ENCODE data around the gene FAM25C.
"Not testable (repeated sequence)": the region's sequence is repeated elsewhere in the genome, so short reads cannot be mapped to it uniquely, and the experiment has no call there.

The FAM25C gene

DNA sequence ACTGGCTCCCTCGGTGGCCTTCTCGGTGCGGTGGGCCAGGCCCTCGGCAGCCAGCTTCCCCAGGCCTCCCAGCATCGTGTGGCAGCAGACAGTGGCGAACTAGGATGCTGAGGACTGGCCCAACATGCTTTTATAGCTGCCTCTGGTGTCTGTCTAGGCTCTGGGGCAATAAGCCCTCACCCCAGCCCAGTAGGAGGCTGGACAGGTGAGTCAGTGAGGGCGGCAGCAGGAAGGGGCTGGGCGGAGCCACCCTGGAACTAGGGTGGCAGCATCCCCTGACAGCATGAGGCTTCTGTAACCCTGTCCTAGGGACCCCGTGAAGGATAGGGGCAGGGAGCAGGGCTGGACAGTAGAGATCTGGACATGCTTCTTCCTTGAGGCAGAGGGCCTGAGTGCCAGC, at the start of gene FAM25C:
Gene FAM25C (minus strand): TSS at position 101 of the 400 bp plus-strand sequence. CDS start 26 bp downstream, at position 75.
- DNase-seq (ENCODE audit: low read depth in 2 of 2): not testable (repeated sequence)

DNA sequence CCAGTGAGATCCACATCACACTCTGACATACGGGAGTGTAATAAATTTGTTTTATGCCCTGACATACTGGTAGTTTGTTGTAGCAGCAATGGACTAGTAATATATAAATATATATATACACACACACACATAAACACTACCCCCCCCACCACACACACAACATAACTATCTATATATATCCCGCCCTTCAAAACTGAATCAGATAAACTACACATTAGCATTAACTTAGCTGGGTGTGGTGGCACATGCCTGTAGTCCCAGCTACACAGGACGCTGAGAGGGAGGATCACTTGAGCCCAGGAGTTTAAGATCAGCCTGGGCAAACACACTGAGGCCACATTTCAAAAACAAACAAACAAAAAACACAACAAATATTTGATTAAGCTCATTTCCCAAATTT, 45.0 kb upstream of the FAM25C start:
- not testable (repeated sequence) for DNase-seq (ENCODE audit: low read depth in 2 of 2)

- not testable (repeated sequence) for DNase-seq (ENCODE audit: low read depth in 2 of 2)
Observed at GRCh38 chr10:48031390-48031789, 31.8 kb upstream of the FAM25C start.

DNA sequence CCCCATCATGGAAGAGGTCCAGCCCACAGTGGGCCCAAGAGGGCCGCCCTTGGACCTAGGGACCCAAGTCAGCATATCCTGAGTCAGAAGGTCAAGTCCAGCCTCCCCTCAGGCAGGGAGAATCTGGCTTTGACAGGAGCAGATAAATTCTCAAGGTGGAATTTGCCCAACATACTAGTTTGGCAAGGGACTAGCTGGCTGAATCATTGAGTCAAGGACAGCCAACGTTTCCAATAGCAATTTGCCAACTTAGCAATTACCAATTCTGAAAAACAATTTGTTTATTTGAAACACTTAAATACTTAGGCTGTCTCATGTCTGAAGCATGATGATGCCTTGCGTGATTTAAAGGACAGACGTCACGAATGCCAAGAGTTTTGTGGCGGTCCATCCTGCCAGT, 2.7 kb upstream of the FAM25C start:
- not testable (repeated sequence) for DNase-seq (ENCODE audit: low read depth in 2 of 2)

- DNase-seq (ENCODE audit: low read depth in 2 of 2): not testable (repeated sequence)
Observed at GRCh38 chr10:47994045-47994444, 5.5 kb downstream of the FAM25C start.

GRCh38 chr10:47992560-47992959, 7.0 kb downstream of the FAM25C start:
- not testable (repeated sequence) for DNase-seq (ENCODE audit: low read depth in 2 of 2)

- not testable (repeated sequence) for DNase-seq (ENCODE audit: low read depth in 2 of 2)
Observed at GRCh38 chr10:47991706-47992105, 7.9 kb downstream of the FAM25C start.

GRCh38 chr10:47990097-47990496, 9.5 kb downstream of the FAM25C start:
- not testable (repeated sequence) for DNase-seq (ENCODE audit: low read depth in 2 of 2)

- not testable (repeated sequence) for DNase-seq (ENCODE audit: low read depth in 2 of 2)
Observed at GRCh38 chr10:47989542-47989950, 10.0 kb downstream of the FAM25C start.

- not testable (repeated sequence) for DNase-seq (ENCODE audit: low read depth in 2 of 2)
Observed at GRCh38 chr10:47988718-47989541, 10.7 kb downstream of the FAM25C start.

DNA sequence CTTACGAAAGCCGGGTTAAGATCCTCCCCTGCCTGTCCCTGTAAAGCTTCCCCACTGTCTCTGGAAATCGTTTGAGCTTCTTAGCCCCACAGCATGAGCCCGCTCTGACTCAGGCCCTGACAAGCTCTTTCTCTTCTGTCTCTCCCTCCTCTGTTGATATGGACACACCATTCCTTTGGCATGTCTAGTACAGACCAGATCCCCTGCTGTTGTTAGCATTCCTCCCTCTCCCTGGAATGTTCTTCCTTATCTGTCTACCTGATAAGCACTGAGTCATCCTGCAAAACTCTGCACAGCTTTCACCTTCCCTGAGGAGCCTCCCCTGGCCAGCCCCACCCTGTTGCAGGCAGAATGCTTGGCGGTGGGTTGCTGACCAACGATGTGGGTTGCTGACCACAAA, 11.6 kb downstream of the FAM25C start:
- DNase-seq (ENCODE audit: low read depth in 2 of 2): not testable (repeated sequence)

- DNase-seq (ENCODE audit: low read depth in 2 of 2): not testable (repeated sequence)
Observed at GRCh38 chr10:47986413-47987230, 13.0 kb downstream of the FAM25C start.

DNA sequence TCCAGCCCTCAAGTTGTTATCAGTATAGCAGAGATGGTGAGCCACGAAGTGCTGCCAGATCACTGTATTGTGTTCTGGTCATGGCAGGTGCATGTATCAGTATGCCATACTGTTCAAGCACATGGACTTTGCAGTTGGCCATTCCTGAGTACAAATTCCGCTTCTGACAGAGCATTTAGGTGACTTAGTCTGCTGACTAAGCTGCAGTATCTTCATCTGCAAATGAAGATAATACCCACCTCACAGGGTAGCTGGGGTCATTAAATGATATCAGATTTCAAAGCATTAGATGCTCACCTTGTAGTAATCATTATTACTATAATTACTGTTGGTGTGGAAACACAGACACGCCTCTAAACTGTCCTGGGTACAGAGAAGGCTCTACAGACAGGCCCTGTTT, 24.2 kb downstream of the FAM25C start:
- not testable (repeated sequence) for DNase-seq (ENCODE audit: low read depth in 2 of 2)

DNA sequence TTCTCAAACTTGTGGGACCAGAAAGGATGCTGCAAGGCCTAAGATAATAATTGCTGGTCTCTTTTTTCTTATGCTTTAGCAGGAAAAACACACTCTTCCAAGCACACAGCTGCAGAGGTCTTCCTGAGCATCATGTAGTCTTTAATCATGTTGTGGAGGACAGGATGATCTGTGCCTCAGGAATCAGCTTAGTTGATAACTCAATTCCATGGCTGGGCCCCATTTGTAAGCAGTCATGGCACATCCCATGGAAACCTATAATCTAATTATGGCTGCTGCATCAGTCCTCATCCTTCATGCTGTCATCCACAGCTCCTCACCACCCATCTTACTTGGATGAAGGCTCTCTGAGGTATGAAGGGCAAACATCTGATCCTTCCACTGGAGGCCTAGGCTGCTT, 26.5 kb downstream of the FAM25C start:
- DNase-seq (ENCODE audit: low read depth in 2 of 2): not testable (repeated sequence)

DNA sequence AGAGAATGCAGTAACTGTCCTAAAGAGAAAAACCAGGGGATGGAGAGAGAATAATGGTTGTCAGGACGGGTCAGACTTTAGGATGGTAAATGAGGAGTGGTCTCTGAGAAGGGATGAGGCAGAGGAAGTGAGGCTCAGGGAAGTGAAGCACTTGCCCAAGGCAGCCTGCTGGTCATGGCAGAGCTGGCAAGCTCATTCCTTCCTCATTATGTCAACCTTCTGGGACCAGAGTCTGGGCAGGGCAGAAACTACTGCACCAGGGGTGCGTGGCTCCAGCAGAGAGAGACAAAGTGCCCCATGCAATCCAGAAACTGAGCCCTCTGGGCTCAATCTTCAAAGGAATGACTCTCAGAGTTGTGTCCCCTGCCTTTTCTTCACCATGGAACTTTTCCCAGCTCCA, 27.5 kb downstream of the FAM25C start:
- DNase-seq (ENCODE audit: low read depth in 2 of 2): not testable (repeated sequence)

DNA sequence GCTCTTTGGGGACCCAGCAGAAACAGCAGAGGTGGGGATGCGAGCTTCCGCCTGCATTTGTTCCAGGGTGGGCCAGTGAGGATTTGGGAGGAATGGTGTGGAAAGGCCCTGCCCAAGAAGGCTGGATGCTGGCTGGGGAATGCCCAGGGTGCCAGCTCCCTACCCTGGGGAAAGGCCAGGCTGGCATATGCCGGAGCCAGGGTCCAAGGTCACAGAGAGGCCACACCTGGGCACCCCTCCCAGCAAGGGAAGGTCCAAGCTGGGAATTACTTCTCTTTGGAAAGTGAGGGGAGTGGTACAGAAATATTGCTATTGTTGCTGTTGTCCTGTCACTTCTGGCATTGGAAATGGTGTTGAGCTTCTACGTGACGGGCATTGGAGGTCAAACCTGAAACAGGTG, 28.0 kb downstream of the FAM25C start:
- not testable (repeated sequence) for DNase-seq (ENCODE audit: low read depth in 2 of 2)

- not testable (repeated sequence) for DNase-seq (ENCODE audit: low read depth in 2 of 2)
Observed at GRCh38 chr10:47970047-47970446, 29.5 kb downstream of the FAM25C start.

- DNase-seq (ENCODE audit: low read depth in 2 of 2): not testable (repeated sequence)
Observed at GRCh38 chr10:47968988-47969387, 30.6 kb downstream of the FAM25C start.

- not testable (repeated sequence) for DNase-seq (ENCODE audit: low read depth in 2 of 2)
Observed at GRCh38 chr10:47964280-47965063, 35.1 kb downstream of the FAM25C start.

GRCh38 chr10:47962785-47963184, 36.8 kb downstream of the FAM25C start:
- DNase-seq (ENCODE audit: low read depth in 2 of 2): not testable (repeated sequence)

GRCh38 chr10:47960699-47961098, 38.9 kb downstream of the FAM25C start:
- not testable (repeated sequence) for DNase-seq (ENCODE audit: low read depth in 2 of 2)

DNA sequence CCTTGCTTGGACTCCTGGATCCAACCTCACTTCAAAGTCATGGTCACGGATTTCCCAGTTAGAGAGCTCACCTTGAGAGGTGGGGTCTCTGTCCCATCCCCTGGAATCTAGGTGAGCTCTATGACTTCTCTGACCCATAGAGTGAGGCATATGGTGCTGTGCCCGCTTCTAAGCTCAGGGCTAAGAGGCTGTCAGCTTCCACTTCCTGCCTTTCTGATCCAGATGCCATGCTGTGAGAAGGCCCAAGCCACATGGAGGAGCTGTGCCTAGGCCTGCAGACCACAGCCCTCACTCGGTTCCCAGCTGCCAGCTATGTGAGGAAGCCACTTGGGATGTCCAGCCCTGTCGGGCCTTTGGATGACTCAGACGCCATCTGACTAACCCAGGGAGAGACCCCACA, 39.9 kb downstream of the FAM25C start:
- DNase-seq (ENCODE audit: low read depth in 2 of 2): not testable (repeated sequence)

Data from stimulated activated CD4-positive, alpha-beta T cell treated with anti-CD3 and anti-CD28 coated beads, Interleukin-1b, Interleukin-23, amount 100 ng/mL, for 4 hours (primary cell).